Measurements from ENCODE around the gene PAGE2. TPM values are rescaled to one million over a fixed set of nuclear protein-coding genes. Genes with fewer than 3 reads are reported as not detected.
A peak's percentile ranks its signal among the peaks of the same experiment; 100 is the strongest.
"Not testable (repeated sequence)": the region's sequence is repeated elsewhere in the genome, so short reads cannot be mapped to it uniquely, and the experiment has no call there.

PAGE2 gene
- total RNA-seq, 1 experiment from 2014 or later = not detected

DNA sequence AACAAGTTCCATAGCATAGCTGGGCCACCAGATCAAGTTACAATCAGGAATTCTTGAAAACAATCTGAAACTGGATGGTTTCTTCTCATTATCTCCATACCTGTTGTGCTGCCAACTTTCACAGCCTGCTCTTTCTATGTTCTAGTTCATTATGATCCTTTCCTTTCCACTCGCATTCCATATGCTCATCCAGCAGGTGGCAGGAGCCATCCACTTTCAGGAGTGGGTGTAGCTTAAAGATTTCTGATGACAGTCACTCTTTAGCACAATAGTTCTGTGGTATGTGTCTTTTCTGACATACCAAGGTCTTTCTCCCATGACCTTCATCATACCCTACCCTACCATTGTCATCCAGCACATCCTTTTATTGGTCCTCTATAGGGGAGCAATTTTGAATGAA, 46.4 kb downstream of the PAGE2 start:
- H3K4me3 ChIP-seq (ENCODE audit: low read length) = no peak overlapping the region
- ATAC-seq (peak; percentile 67), DNase-seq (peak; percentile 55)
- POLR2A ChIA-PET (ENCODE audit: unreplicated experiment) = no interaction called here
- H3K27ac ChIP-seq (ENCODE audit: low read length) = no peak overlapping the region
- no peaks in the 10 kb centered on the region for H3K9me2 ChIP-seq (replicated peaks; ENCODE audit: low read length)
- H3K27me3 ChIP-seq (ENCODE audit: low read length) = no peaks in the 10 kb centered on the region; the same call in 1 of the 2 replicates
- BruUV-seq (replicated peaks) = no TSS peak
- H3K4me2 ChIP-seq (ENCODE audit: low read length) = no peak overlapping the region
- no peak overlapping the region for H3K9ac ChIP-seq (ENCODE audit: low read length)
- H3K9me3 ChIP-seq (ENCODE audit: low read length) = no peaks in the 10 kb centered on the region
- H2AFZ ChIP-seq (ENCODE audit: low read length) = no peak overlapping the region
- H3K36me3 ChIP-seq (ENCODE audit: low read depth, low read length) = no peaks in the 10 kb centered on the region
- H3K4me1 ChIP-seq (ENCODE audit: insufficient read depth, low read length) = no peaks in the 10 kb centered on the region
- intact Hi-C loops (cut with micrococcal nuclease) = loop anchor here (1.0 kb wide), 2 partner anchors 76 to 583 kb away; no protein-coding TSS in a partner anchor
- H3K79me2 ChIP-seq (ENCODE audit: low read length) = no peaks in the 10 kb centered on the region
- no peaks in the 10 kb centered on the region for H4K20me1 ChIP-seq (ENCODE audit: low read length)
- TF ChIP-seq, protein P1, sequence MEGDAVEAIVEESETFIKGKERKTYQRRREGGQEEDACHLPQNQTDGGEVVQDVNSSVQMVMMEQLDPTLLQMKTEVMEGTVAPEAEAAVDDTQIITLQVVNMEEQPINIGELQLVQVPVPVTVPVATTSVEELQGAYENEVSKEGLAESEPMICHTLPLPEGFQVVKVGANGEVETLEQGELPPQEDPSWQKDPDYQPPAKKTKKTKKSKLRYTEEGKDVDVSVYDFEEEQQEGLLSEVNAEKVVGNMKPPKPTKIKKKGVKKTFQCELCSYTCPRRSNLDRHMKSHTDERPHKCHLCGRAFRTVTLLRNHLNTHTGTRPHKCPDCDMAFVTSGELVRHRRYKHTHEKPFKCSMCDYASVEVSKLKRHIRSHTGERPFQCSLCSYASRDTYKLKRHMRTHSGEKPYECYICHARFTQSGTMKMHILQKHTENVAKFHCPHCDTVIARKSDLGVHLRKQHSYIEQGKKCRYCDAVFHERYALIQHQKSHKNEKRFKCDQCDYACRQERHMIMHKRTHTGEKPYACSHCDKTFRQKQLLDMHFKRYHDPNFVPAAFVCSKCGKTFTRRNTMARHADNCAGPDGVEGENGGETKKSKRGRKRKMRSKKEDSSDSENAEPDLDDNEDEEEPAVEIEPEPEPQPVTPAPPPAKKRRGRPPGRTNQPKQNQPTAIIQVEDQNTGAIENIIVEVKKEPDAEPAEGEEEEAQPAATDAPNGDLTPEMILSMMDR (conservative IDR thresholded peaks at IDR 0.05; ENCODE audit: low read depth, low read length) = peak; percentile 73
- TF ChIP-seq EZH2phosphoT487 (IDR thresholded peaks at IDR 0.05; ENCODE audit: borderline replicate concordance, low read length) = no peak
- no peaks in the 10 kb centered on the region for H3F3A ChIP-seq (ENCODE audit: low read length, unreplicated experiment)
- CTCF ChIA-PET = interaction anchor here (0.6 to 0.9 kb wide), 2 partner anchors 583 to 1114 kb away, joined by 3 to 6 read pairs; partner anchors contain the start of gene RRAGB

DNA sequence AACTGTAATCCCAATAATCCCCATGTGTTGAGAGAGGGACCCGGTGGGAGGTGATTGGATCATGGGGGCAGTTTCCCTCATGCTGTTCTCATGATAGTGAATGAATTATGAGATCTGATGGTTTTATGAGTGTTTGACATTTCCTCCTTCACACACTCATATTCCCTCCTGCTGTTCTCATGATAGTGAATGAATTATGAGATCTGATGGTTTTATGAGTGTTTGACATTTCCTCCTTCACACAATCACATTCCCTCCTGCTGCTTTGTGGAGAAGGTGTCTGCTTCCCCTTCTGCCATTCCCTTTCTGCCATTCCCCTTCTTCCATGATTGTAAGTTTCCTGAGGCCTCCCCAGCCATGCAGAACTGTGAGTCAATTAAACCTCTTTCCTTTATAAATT, 52.0 kb downstream of the PAGE2 start:
- H3K4me2 ChIP-seq (ENCODE audit: low read length); H3K9ac ChIP-seq (ENCODE audit: low read length); H3K27me3 ChIP-seq (ENCODE audit: low read length); H3F3A ChIP-seq (ENCODE audit: low read length, unreplicated experiment); DNase-seq; POLR2A ChIA-PET (ENCODE audit: unreplicated experiment); H3K79me2 ChIP-seq (ENCODE audit: low read length); BruUV-seq (replicated peaks); ATAC-seq; H3K9me3 ChIP-seq (ENCODE audit: low read length); H3K9me2 ChIP-seq (replicated peaks; ENCODE audit: low read length); H3K36me3 ChIP-seq (ENCODE audit: low read depth, low read length); H3K4me1 ChIP-seq (ENCODE audit: insufficient read depth, low read length); H2AFZ ChIP-seq (ENCODE audit: low read length); H3K27ac ChIP-seq (ENCODE audit: low read length); intact Hi-C loops (cut with micrococcal nuclease); H4K20me1 ChIP-seq (ENCODE audit: low read length); CTCF ChIA-PET; H3K4me3 ChIP-seq (ENCODE audit: low read length): not testable (repeated sequence)

Other genes with a start within 250 kb of the PAGE2 start
- gene TRO, start 168.2 kb upstream of the PAGE2 start, total RNA-seq (2014; rRNA removed) = not detected in 2 replicates
- gene PFKFB1, start 94.8 kb upstream of the PAGE2 start, total RNA-seq (2014; rRNA removed) = 0.22 and 1.1 TPM in 2 replicates
- 24.7 and 30.9 TPM in 2 replicates for gene APEX2, start 88.7 kb upstream of the PAGE2 start, total RNA-seq (2014; rRNA removed)
- gene ALAS2, start 58.0 kb upstream of the PAGE2 start, total RNA-seq (2014; rRNA removed) = not detected in 2 replicates
- gene PAGE2B, start 14.0 kb upstream of the PAGE2 start, total RNA-seq (2014; rRNA removed) = not detected in 2 replicates
- gene PAGE5, start 131.3 kb downstream of the PAGE2 start, total RNA-seq (2014; rRNA removed) = not detected in 2 replicates
- gene PAGE3, start 175.9 kb downstream of the PAGE2 start, total RNA-seq (2014; rRNA removed) = not detected in 2 replicates